ENCODE measurements around the gene PHACTR1. TPM values are rescaled to one million over a fixed set of nuclear protein-coding genes. Genes with fewer than 3 reads are reported as not detected.

Gene PHACTR1
- total RNA-seq, 1 experiment from 2014 or later: 0.05 TPM

- Histone ChIP-seq H3K27ac (ENCODE audit: low read length) (no peak overlapping the region), H3K4me1 (ENCODE audit: control insufficient read depth, insufficient read depth, low read length) (no peaks in the 10 kb centered on the region), H3K9me3 (ENCODE audit: control insufficient read depth, insufficient read depth, low read depth, low read length) (no peaks in the 10 kb centered on the region), H3K4me3 (ENCODE audit: low read depth in 2 of 2, low read length in 2 of 2) (no peak overlapping the region), H3K36me3 (ENCODE audit: control insufficient read depth, insufficient read depth, low read length) (no peaks in the 10 kb centered on the region), H3K27me3 (ENCODE audit: control insufficient read depth, insufficient read depth, low read length) (peaks cover 3% of the 10 kb centered on the region; the same call in 1 of the 2 replicates)
- no peak for ATAC-seq
- in situ Hi-C loops (cut with HindIII; ENCODE audit: low pct_unique_long_range_greater_than_20kb, low sequenced_read_pairs) (no loop called here), intact Hi-C loops (cut with micrococcal nuclease; ENCODE audit: unreplicated experiment) (no loop called here)
- BruUV-seq (replicated peaks): no TSS peak
- no peak for DNase-seq (ENCODE audit: low read depth, low spot score)
- POLR2A ChIA-PET: no interaction called here
- TF ChIP-seq CTCF (IDR thresholded peaks at IDR 0.05) (no peak), POLR2AphosphoS5 (IDR thresholded peaks at IDR 0.05; ENCODE audit: low read depth, low read length) (no peak), SIN3A (IDR thresholded peaks at IDR 0.05; ENCODE audit: borderline replicate concordance, insufficient read depth, low read depth, low read length) (no peak), TCF7L2 (IDR thresholded peaks at IDR 0.05; ENCODE audit: low read depth, low read length) (no peak), REST (IDR thresholded peaks at IDR 0.05; ENCODE audit: insufficient read depth in 1 of 2, low read depth in 2 of 2, low read length in 1 of 2) (no peak)
- CTCF ChIA-PET: no interaction called here
These were observed 539.9 kb downstream of the PHACTR1 start for GRCh38 chr6:13256266-13257001.

GRCh38 chr6:13259393-13259792 lies 542.8 kb downstream of the PHACTR1 start:
- ATAC-seq (no peak), DNase-seq (ENCODE audit: low read depth, low spot score) (no peak)
- TF ChIP-seq SIN3A (IDR thresholded peaks at IDR 0.05; ENCODE audit: borderline replicate concordance, insufficient read depth, low read depth, low read length) (no peak), REST (IDR thresholded peaks at IDR 0.05; ENCODE audit: insufficient read depth in 1 of 2, low read depth in 2 of 2, low read length in 1 of 2) (no peak), TCF7L2 (IDR thresholded peaks at IDR 0.05; ENCODE audit: low read depth, low read length) (no peak), POLR2AphosphoS5 (IDR thresholded peaks at IDR 0.05; ENCODE audit: low read depth, low read length) (no peak), CTCF (IDR thresholded peaks at IDR 0.05) (no peak)
- ChIA-PET POLR2A (no interaction called here), CTCF (no interaction called here)
- no peak overlapping the region for H3K27ac ChIP-seq (ENCODE audit: low read length)
- intact Hi-C loops (cut with micrococcal nuclease; ENCODE audit: unreplicated experiment): no loop called here
- BruUV-seq (replicated peaks): no TSS peak
- in situ Hi-C loops (cut with HindIII; ENCODE audit: low pct_unique_long_range_greater_than_20kb, low sequenced_read_pairs): no loop called here
- peaks cover 3% of the 10 kb centered on the region; the same call in 1 of the 2 replicates for H3K27me3 ChIP-seq (ENCODE audit: control insufficient read depth, insufficient read depth, low read length)
- H3K4me3 ChIP-seq (ENCODE audit: low read depth in 2 of 2, low read length in 2 of 2): no peak overlapping the region
- no peaks in the 10 kb centered on the region for H3K9me3 ChIP-seq (ENCODE audit: control insufficient read depth, insufficient read depth, low read depth, low read length)
- H3K36me3 ChIP-seq (ENCODE audit: control insufficient read depth, insufficient read depth, low read length): no peaks in the 10 kb centered on the region
- H3K4me1 ChIP-seq (ENCODE audit: control insufficient read depth, insufficient read depth, low read length): no peaks in the 10 kb centered on the region
